Measurements from ENCODE around the gene CENPP.

DNA sequence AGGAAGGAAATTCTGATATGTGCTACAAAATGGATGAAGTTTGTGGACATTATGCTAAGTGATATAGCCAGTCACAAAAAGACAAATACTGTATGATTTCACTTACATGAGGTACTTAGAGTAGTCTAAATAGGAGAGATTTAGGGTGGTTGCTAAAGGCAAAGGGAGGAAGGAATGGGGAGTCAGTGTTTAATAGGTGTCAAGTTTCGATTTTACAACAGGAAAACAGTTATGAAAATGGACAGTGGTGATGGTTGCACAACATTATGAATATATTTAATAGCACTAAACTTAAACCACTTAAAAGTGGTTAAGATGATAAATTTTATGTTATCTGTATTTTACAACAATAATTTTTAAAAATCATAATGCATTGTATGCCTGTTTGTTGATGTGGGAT, 250.4 kb downstream of the CENPP start:
- TF ChIP-seq, protein P1, sequence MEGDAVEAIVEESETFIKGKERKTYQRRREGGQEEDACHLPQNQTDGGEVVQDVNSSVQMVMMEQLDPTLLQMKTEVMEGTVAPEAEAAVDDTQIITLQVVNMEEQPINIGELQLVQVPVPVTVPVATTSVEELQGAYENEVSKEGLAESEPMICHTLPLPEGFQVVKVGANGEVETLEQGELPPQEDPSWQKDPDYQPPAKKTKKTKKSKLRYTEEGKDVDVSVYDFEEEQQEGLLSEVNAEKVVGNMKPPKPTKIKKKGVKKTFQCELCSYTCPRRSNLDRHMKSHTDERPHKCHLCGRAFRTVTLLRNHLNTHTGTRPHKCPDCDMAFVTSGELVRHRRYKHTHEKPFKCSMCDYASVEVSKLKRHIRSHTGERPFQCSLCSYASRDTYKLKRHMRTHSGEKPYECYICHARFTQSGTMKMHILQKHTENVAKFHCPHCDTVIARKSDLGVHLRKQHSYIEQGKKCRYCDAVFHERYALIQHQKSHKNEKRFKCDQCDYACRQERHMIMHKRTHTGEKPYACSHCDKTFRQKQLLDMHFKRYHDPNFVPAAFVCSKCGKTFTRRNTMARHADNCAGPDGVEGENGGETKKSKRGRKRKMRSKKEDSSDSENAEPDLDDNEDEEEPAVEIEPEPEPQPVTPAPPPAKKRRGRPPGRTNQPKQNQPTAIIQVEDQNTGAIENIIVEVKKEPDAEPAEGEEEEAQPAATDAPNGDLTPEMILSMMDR (conservative IDR thresholded peaks at IDR 0.05 in 1 of 2, IDR thresholded peaks at IDR 0.05 in 1 of 2; ENCODE audit: extremely low read depth in 1 of 2, insufficient read depth in 1 of 2, low read depth in 1 of 2, low read length in 2 of 2) = no peak
- TF ChIP-seq EZH2 (IDR thresholded peaks at IDR 0.05; ENCODE audit: borderline replicate concordance, low read length) = no peak
